ENCODE data around the gene CASP10.
A peak's percentile ranks its signal among the peaks of the same experiment; 100 is the strongest.
"Not testable (repeated sequence)": the region's sequence is repeated elsewhere in the genome, so short reads cannot be mapped to it uniquely, and the experiment has no call there.

The CASP10 gene

GRCh38 chr2:201182650-201183364 is at the start of gene CASP10:
Gene CASP10, plus strand, starts transcription at chr2:201183141. Its CDS starts 2,637 bp downstream, at chr2:201185778.
- peak; percentile 82 for DNase-seq

DNA sequence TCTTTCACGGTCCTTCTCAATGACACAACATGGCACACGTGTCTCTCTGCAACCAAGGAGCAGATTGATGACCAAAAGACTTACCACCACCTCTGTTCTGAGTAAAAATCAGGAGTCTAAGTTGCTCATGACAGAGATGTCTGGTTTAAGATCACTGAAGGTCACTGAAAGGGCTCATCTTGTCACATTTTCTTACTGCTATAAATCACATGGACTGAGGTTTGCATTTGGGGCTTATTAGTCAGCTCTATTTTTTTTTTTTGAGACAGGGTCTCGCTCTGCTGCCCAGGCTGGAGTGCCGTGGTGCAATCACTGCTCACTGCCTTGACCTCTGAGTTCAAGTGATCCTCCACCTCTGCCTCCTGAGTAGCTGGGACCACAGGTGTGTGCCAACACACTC is 47.6 kb upstream of the CASP10 start:
- no peak for DNase-seq

DNA sequence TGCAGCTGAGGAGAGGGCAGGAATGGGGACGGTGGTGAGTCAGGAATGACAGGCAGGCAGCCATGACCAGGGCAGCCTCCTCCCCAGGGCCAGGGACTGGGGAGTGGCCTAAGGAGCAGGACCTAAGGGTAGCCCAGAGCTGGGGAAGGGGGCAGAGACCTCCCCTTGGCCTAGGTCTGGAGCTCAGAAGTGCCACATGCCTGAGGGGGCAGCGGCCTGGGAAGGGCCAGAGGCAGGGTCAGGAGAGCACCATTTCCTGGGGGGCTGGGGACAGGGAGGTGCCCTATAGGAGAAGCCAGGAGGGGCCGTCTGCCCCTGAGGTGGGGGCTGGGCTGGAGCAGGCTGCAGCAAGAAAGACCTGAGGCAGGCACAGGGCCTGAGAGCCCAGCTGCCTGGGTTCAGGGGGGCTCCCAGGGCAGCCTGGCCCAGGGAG is 46.0 kb upstream of the CASP10 start:
- no peak for DNase-seq

DNA sequence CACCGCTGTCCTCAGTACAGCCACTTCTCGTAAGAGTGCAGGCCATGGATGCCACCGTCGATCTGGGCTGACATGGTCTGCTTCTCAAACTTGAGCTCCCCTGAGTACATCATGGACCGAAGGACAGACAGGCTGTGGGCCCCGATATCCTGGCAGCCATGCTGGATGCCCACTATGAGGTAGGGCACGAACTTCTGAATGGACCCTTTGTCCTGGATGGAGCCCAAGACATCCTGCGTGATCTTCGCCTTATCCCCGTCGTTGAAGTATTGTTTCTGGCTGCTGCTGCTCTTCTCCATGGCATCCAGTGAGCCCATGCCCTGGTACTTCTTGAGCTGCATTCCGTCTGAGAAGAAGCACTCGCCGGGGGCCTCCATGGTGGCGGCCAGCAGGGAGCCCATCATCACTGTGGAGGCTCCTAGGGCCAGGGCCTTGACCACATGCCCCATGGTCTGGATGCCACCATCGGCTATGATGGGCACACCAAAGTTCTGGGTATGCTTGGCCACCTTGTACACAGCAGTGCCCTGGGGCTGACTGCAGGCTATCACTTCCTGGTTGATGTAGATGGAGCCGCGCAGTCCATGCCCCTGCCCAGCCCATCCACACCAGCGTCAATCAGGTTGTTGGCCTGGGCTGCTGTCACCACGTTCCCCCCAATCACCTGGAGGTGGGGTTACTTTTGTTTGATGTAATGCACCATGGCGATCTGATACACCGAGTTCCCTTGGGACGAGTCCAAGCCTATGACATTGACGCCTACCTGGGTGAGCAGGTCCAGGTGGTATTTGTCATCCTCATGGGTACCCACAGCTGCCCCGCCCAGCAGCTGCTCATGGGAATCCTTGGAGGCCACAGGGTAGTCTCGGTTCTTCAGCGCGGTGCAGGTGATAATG is 45.2 kb upstream of the CASP10 start:
- no peak for DNase-seq

GRCh38 chr2:201138401-201138970 is 44.5 kb upstream of the CASP10 start:
- DNase-seq: no peak

- DNase-seq: not testable (repeated sequence)
These were observed 43.8 kb upstream of the CASP10 start for GRCh38 chr2:201138986-201139781.

DNA sequence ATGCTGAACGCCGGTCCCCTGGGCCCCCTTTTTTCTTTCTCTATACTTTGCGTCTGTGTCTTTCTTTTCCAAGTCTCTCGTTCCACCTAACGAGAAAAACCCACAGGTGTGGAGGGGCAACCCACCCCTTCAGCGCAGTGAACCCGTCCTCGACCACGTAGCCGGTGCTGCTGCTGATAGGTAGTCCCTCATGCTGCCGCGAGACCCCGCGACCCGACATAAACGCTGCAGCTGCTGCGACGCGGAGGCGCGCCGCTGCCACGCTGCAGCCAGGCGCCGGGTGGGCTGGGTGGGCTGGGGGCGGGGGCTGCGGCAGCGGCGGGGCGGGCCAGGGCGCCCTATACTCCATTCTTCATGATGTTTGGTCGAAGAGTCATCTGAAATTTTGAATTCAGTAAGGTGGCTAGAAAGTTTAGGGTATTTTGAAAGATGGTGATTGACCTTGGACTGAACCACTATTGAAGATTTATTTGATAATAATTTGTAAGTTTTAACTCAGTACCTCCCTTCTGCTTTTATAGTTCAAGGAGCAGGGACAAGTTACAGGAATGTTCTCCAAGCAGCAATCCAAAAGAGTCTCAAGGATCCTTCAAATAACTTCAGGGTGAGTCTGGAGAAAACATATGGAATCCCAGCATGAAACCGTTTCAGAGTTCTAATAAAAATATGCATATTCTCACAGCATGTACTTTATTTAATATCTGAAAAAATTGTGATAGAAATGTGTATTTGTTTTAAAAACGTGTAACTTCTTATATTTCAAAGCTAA is 42.9 kb upstream of the CASP10 start:
- DNase-seq: no peak

- DNase-seq: no peak
These were observed 38.6 kb upstream of the CASP10 start for GRCh38 chr2:201144101-201145051.

DNA sequence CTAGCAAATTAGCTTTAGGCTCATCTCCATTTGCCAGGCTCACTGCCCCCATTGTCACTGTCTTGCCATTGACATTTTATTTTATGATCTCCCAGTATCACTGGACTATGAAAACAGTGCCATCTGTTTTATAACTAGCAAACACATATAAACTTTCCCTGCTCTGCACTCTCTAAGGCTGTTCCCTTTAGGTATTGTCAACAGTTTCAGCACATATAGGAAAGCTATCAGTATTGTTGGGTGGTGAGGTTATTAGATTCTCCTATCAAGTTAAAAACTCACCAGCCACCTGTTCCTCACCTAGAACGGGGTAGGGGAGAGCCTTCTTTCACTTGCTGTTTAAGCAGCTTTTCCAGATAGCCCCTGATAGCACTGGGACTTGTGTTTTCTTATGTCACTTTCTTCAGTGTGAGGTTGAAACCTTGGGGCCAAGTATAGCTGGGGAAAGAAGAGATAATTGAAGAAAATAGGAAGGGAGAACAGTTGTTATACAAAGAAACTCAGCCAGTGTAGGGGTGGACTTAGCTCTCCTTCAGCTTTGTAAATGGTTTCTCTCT is 34.4 kb upstream of the CASP10 start:
- DNase-seq: no peak

- DNase-seq: no peak
These were observed 33.7 kb upstream of the CASP10 start for GRCh38 chr2:201149064-201149820.

DNA sequence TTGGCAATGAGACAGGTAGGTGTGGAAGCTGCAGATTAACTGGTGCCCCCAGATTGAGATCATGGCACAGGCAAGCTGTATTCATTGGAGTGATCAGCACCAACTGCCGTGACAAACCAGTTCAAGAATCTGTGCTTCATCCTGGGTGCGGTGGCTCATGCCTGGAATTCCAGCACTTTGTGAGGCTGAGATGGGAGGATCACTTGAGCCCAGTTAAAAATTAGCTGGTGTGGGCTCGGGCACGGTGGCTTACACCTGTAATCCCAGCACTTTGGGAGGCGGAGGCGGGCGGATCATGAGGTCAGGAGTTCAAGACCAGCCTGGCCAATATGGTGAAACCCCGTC is 33.1 kb upstream of the CASP10 start:
- DNase-seq: not testable (repeated sequence)

DNA sequence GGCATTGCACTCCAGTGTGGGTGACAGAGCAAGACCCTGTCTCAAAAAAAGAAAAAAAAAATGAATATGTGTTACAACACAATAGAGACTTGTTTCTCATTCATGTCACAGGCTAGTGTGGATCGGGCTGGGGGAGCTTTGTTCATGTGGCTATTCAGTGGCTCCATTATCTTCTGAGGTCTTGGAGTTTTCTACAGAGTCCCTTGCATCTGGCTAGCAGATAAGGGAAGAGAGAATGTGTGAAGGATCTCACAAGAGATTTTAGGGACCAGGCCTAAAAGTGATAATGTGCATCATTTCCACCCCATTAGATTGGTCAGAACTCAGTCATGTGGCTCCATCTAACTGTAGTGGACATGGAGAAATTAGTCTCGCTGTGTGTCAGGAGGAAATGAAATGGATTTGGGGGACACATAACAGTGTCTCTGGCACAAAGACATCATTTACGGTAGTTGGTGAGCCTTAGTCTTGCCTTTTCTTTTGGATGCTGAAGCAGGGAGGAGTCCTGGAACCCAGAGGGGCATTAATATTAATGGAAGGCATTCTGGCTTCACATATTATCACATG is 32.4 kb upstream of the CASP10 start:
- DNase-seq: no peak

DNA sequence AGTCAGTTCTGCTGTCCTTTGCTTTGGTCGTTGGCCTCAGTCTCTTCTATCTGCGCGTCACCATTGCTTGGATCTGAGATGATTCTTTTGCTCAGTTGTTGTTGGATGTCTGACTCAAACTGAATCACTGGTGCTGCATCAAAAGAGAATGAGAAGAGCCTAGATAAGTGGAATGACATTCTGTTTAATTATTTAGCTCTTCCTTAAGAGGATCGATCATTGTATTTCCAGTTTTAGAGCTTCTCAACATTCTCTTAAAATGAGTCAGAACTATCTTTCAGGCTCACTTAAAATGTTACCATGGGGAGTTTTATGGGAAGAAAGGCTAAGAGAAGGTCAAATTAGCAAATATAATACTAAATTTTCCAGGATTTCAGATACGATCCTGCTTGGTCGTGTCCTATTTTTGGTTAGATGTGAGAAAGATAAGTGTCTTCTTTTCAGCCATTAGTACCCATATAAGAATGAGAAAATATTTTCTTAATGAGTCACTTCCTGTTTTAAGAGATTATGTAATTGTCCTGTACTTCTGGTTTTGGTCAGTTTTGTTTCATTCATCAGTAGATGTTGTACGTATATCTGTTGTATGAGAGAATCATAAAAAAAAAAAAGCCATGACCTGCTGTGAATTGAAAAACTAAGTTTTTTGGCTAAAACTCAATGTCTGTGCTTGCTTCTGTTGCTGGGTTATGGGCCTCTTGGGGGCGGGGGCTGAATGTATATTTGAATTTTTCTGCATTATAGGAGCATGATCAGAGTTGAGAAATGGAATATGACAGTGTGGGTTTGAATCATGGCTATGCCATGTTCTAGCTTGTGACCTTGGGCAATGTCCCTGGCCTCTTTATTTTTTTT is 31.6 kb upstream of the CASP10 start:
- DNase-seq: peak; percentile 34

GRCh38 chr2:201152517-201152916 is 30.4 kb upstream of the CASP10 start:
- DNase-seq: no peak

- DNase-seq: no peak
These were observed 29.7 kb upstream of the CASP10 start for GRCh38 chr2:201152999-201153815.

- DNase-seq: no peak
These were observed 28.1 kb upstream of the CASP10 start for GRCh38 chr2:201154615-201155399.

- no peak for DNase-seq
These were observed 26.9 kb upstream of the CASP10 start for GRCh38 chr2:201156036-201156435.

Measured in CD4-positive, alpha-beta T cell treated with Interleukin-21 for 1 hour (primary cell).